HS-5 (cell line): Measurements from ENCODE around the gene CCDC137.

Experiments
- DNase-seq: peaks from one replicate; pipeline ENCODE4 v3.0.0-alpha.2; 2012; ENCODE audit warnings: low read depth

CCDC137 gene

GRCh38 chr17:81682565-81683207, 16.1 kb downstream of the CCDC137 start:
- no peak for DNase-seq

GRCh38 chr17:81683208-81683583, 16.7 kb downstream of the CCDC137 start:
- DNase-seq, result no peak

- DNase-seq, result peak; percentile 99
These were observed 17.3 kb downstream of the CCDC137 start, which contains the start of the genes ARL16 and HGS for GRCh38 chr17:81683584-81684441. TSS of gene ARL16 (minus strand) at chr17:81683797. CDS start at chr17:81683753, 44 bp downstream. TSS of gene HGS (plus strand) at chr17:81684011. CDS start at chr17:81684067, 56 bp downstream.

- peak; percentile 63 for DNase-seq
These were observed 17.9 kb downstream of the CCDC137 start for GRCh38 chr17:81684442-81684911.

- peak; percentile 69 for DNase-seq
These were observed 18.6 kb downstream of the CCDC137 start for GRCh38 chr17:81685108-81685507.

GRCh38 chr17:81686614-81687013, 20.1 kb downstream of the CCDC137 start:
- no peak for DNase-seq

GRCh38 chr17:81687770-81688541, 21.4 kb downstream of the CCDC137 start:
- no peak for DNase-seq

- DNase-seq, result no peak
These were observed 22.1 kb downstream of the CCDC137 start for GRCh38 chr17:81688616-81689015.

- no peak for DNase-seq
These were observed 23.5 kb downstream of the CCDC137 start for GRCh38 chr17:81690066-81690465.

GRCh38 chr17:81690549-81690948, 24.0 kb downstream of the CCDC137 start:
- no peak for DNase-seq

- DNase-seq, result no peak
These were observed 24.7 kb downstream of the CCDC137 start for GRCh38 chr17:81691196-81691595.

- no peak for DNase-seq
These were observed 25.1 kb downstream of the CCDC137 start for GRCh38 chr17:81691608-81692007.

- no peak for DNase-seq
These were observed 27.1 kb downstream of the CCDC137 start for GRCh38 chr17:81693509-81694210.

- DNase-seq, result no peak
These were observed 28.3 kb downstream of the CCDC137 start for GRCh38 chr17:81694810-81695209.

- DNase-seq, result no peak
These were observed 28.7 kb downstream of the CCDC137 start for GRCh38 chr17:81695211-81695610.

- no peak for DNase-seq
These were observed 29.3 kb downstream of the CCDC137 start for GRCh38 chr17:81695801-81696200.

- no peak for DNase-seq
These were observed 29.8 kb downstream of the CCDC137 start for GRCh38 chr17:81696218-81696941.

- no peak for DNase-seq
These were observed 30.9 kb downstream of the CCDC137 start for GRCh38 chr17:81697261-81698044.

GRCh38 chr17:81700353-81701287, 34.1 kb downstream of the CCDC137 start:
- no peak for DNase-seq
